GM12875 (cell line): ENCODE measurements around the gene LPP.

Experiments used
- H3K4me3 ChIP-seq: one replicate; pipeline ENCODE4 v1.5.1; 2011; ENCODE audit warnings: low read depth, low read length, control low read depth
- CTCF ChIP-seq: IDR thresholded peaks from 2 replicates; pipeline ENCODE4 v1.5.1; 2011; ENCODE audit warnings: low read depth, mild to moderate bottlenecking, control low read depth, inconsistent platforms, low read length, moderate library complexity, borderline replicate concordance; ENCODE audit not compliant: insufficient read depth

LPP gene

GRCh38 chr3:188431040-188431439 is 277.1 kb downstream of the LPP start:
- no peak for TF ChIP-seq CTCF
- H3K4me3 ChIP-seq: no peak overlapping the region

- no peak for TF ChIP-seq CTCF
- no peak overlapping the region for H3K4me3 ChIP-seq
Measured at GRCh38 chr3:188431553-188431952, 277.6 kb downstream of the LPP start.

- no peak overlapping the region for H3K4me3 ChIP-seq
Measured at GRCh38 chr3:188432802-188433520, 279.0 kb downstream of the LPP start.

GRCh38 chr3:188433521-188434150 is 279.7 kb downstream of the LPP start:
- no peak for TF ChIP-seq CTCF
- no peak overlapping the region for H3K4me3 ChIP-seq

More at GRCh38 chr3:188432802-188433520, 279.0 kb downstream of the LPP start:
- TF ChIP-seq CTCF: no peak

- no peak overlapping the region for H3K4me3 ChIP-seq
- TF ChIP-seq CTCF: no peak
Measured at GRCh38 chr3:188434594-188434993, 280.6 kb downstream of the LPP start.

GRCh38 chr3:188435266-188435665 is 281.3 kb downstream of the LPP start:
- TF ChIP-seq CTCF: no peak
- no peak overlapping the region for H3K4me3 ChIP-seq

- no peak for TF ChIP-seq CTCF
- H3K4me3 ChIP-seq: no peak overlapping the region
Measured at GRCh38 chr3:188437926-188438325, 284.0 kb downstream of the LPP start.
